ENCODE data around the gene MACROD2.

- no peak for TF ChIP-seq EZH2 (IDR thresholded peaks at IDR 0.05; ENCODE audit: low read length)
- no peak for TF ChIP-seq CTCF (optimal IDR thresholded peaks at IDR 0.05 in 1 of 3, IDR thresholded peaks at IDR 0.05 in 1 of 3, conservative IDR thresholded peaks at IDR 0.05 in 1 of 3; ENCODE audit: extremely low read depth in 1 of 3, insufficient read depth in 2 of 3, low read length in 3 of 3)
These were observed 1200.1 kb downstream of the MACROD2 start for GRCh38 chr20:15195378-15195777.
